ENCODE data around the gene LMO7.

The LMO7 gene

DNA sequence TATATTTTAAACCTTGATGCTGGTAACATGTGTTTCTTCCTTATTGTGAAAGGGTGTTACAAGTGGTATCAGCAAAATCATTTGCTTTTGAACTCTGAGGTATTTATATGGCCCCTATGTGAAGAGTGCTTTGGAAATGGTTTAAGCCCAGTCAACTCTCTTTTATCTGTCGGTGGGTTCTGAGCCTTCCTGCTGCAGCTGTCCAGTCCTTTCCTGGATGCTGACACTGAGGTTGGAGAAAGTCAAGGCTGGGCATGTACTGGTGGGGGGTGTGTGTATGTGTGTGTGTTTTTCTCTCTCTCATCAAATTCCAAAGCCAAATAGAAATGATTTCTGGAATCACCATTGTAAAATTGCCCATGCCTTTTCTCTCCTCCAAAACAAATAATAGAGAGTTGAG is 221.2 kb downstream of the LMO7 start:
- TF ChIP-seq, protein P1, sequence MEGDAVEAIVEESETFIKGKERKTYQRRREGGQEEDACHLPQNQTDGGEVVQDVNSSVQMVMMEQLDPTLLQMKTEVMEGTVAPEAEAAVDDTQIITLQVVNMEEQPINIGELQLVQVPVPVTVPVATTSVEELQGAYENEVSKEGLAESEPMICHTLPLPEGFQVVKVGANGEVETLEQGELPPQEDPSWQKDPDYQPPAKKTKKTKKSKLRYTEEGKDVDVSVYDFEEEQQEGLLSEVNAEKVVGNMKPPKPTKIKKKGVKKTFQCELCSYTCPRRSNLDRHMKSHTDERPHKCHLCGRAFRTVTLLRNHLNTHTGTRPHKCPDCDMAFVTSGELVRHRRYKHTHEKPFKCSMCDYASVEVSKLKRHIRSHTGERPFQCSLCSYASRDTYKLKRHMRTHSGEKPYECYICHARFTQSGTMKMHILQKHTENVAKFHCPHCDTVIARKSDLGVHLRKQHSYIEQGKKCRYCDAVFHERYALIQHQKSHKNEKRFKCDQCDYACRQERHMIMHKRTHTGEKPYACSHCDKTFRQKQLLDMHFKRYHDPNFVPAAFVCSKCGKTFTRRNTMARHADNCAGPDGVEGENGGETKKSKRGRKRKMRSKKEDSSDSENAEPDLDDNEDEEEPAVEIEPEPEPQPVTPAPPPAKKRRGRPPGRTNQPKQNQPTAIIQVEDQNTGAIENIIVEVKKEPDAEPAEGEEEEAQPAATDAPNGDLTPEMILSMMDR (conservative IDR thresholded peaks at IDR 0.05): no peak
- H3K27ac ChIP-seq: no peak overlapping the region

DNA sequence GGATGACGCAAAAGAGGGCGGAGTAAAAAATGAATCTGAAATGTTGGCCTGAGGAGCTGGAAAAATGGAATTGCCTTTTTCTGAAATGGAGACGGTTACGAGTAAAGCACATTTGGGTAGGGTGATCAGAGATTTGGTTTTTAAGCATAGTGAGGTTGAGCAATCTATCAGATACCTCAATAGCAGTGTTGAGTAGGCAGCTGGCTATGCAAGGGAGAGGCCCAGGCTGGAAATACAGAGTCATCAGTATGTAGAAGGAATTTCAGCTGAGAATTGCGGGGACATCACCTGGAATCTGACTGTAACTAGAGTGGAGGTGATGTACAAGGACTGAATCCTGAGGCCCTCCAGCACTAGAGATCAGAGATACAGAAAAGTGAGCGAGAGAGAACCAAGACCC is 224.8 kb downstream of the LMO7 start:
- H3K27ac ChIP-seq: no peak overlapping the region
- TF ChIP-seq, protein P1 (conservative IDR thresholded peaks at IDR 0.05): no peak

- H3K27ac ChIP-seq: no peak overlapping the region
- TF ChIP-seq, protein P1 (conservative IDR thresholded peaks at IDR 0.05): no peak
Observed at GRCh38 chr13:75861786-75862185, 225.7 kb downstream of the LMO7 start.

GRCh38 chr13:75864718-75865117 is 228.6 kb downstream of the LMO7 start:
- H3K27ac ChIP-seq: no peak overlapping the region
- TF ChIP-seq, protein P1 (conservative IDR thresholded peaks at IDR 0.05): no peak

- TF ChIP-seq, protein P1 (conservative IDR thresholded peaks at IDR 0.05): no peak
- no peak overlapping the region for H3K27ac ChIP-seq
Observed at GRCh38 chr13:75867379-75868117, 231.4 kb downstream of the LMO7 start.

GRCh38 chr13:75869981-75870380 is 233.9 kb downstream of the LMO7 start:
- H3K27ac ChIP-seq: no peak overlapping the region
- TF ChIP-seq, protein P1 (conservative IDR thresholded peaks at IDR 0.05): no peak

- TF ChIP-seq, protein P1 (conservative IDR thresholded peaks at IDR 0.05): peak; percentile 88
- H3K27ac ChIP-seq: no peak overlapping the region
Observed at GRCh38 chr13:75870397-75870903, 234.3 kb downstream of the LMO7 start.
